HL-60 (cell line): Measurements from ENCODE around the gene SLC26A1.

Source experiments
- DNase-seq, 2 experiments: peaks; one replicate each; pipeline ENCODE4 v3.0.0-alpha.2; 2010 to 2020; ENCODE audit warnings: low read depth in 1 of 2, low spot score in 1 of 2
- H3K27ac ChIP-seq: fragments of 250-450 bp; sonication (Bioruptor Pico); replicated peaks from 2 replicates; pipeline ENCODE4 v1.5.1; 2020; ENCODE audit warnings: mild to moderate bottlenecking, moderate library complexity
- H3K27me3 ChIP-seq: fragments of 250-450 bp; sonication (Bioruptor Pico); 2 replicates; pipeline ENCODE4 v1.5.1; 2021; ENCODE audit warnings: mild to moderate bottlenecking, moderate library complexity; ENCODE audit not compliant: insufficient read depth, poor library complexity, severe bottlenecking
- H3K4me3 ChIP-seq: replicated peaks from 2 replicates; pipeline ENCODE4 v1.5.1; 2011; ENCODE audit warnings: mild to moderate bottlenecking, control low read depth, low read length; ENCODE audit not compliant: insufficient read depth
- GABPA ChIP-seq: IDR thresholded peaks from 2 replicates; pipeline ENCODE4 v1.6.1; 2012; ENCODE audit warnings: low read depth
- POLR2AphosphoS5 ChIP-seq: IDR thresholded peaks from 2 replicates; pipeline ENCODE4 v1.6.1; 2012; ENCODE audit warnings: low read depth
- SPI1 ChIP-seq: IDR thresholded peaks from 2 replicates; pipeline ENCODE4 v1.6.1; 2012; ENCODE audit warnings: low read depth, mild to moderate bottlenecking, borderline replicate concordance
- TF ChIP-seq, protein P1 (sequence below): IDR thresholded peaks from one replicate; pipeline ENCODE4 v1.5.1; 2011; ENCODE audit warnings: low read length, control low read depth, inconsistent platforms; ENCODE audit not compliant: insufficient read depth
- TF ChIP-seq, protein P2 (sequence below): IDR thresholded peaks from 2 replicates; pipeline ENCODE4 v1.6.1; 2012; ENCODE audit warnings: low read depth; ENCODE audit not compliant: insufficient replicate concordance

Gene SLC26A1

DNA sequence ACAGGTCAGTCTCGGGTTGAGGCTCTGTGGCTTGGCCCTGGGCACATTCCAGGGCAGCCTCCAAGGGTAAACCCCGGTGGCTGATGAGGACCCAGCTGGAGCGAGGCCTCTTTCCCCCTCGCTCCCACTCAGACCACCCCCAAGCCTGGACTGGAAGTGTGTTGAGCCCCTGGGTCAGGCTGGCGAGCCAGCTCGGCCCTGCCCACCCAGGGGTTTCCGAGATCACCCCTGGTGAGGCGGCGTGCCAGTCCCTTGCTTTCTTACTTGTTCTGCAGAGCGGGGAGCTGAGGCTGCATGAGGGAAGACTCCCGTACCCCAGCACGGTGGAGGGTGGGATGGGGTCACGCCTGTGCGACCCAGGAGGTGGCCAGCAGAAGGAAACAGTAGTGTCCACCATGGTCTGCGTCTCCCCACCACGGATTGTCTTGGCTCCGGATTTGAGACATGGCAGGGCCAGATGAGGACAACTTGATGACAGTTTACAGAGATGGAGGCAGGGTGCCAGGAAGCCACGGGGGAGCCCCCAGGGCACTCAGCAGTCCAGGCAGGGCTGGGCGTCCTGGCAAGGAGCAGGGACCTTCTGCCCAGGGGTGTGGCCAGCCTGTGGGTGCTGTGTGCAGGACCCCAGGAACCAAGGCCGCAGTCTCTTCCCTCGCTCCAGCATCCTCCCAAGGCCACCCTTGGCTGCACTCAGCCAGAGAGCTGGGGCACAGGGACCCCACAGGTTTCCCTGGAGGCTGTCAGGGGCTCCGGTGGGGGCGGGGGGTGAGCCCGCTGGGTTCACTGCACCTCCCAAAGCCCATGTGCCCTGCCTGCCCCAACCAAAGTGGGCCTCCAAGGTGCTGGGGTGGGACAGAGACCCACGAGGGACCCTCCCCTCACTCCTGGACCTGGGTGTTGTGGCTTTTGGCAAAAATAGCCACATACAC lies 11.6 kb upstream of the SLC26A1 start:
- H3K27me3 ChIP-seq: peaks cover 45% of the 10 kb centered on the region
- H3K27ac ChIP-seq: no peak overlapping the region
- no peak for DNase-seq
- no peak overlapping the region for H3K4me3 ChIP-seq
- TF ChIP-seq, protein P1, sequence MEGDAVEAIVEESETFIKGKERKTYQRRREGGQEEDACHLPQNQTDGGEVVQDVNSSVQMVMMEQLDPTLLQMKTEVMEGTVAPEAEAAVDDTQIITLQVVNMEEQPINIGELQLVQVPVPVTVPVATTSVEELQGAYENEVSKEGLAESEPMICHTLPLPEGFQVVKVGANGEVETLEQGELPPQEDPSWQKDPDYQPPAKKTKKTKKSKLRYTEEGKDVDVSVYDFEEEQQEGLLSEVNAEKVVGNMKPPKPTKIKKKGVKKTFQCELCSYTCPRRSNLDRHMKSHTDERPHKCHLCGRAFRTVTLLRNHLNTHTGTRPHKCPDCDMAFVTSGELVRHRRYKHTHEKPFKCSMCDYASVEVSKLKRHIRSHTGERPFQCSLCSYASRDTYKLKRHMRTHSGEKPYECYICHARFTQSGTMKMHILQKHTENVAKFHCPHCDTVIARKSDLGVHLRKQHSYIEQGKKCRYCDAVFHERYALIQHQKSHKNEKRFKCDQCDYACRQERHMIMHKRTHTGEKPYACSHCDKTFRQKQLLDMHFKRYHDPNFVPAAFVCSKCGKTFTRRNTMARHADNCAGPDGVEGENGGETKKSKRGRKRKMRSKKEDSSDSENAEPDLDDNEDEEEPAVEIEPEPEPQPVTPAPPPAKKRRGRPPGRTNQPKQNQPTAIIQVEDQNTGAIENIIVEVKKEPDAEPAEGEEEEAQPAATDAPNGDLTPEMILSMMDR: no peak
- TF ChIP-seq, protein P2, sequence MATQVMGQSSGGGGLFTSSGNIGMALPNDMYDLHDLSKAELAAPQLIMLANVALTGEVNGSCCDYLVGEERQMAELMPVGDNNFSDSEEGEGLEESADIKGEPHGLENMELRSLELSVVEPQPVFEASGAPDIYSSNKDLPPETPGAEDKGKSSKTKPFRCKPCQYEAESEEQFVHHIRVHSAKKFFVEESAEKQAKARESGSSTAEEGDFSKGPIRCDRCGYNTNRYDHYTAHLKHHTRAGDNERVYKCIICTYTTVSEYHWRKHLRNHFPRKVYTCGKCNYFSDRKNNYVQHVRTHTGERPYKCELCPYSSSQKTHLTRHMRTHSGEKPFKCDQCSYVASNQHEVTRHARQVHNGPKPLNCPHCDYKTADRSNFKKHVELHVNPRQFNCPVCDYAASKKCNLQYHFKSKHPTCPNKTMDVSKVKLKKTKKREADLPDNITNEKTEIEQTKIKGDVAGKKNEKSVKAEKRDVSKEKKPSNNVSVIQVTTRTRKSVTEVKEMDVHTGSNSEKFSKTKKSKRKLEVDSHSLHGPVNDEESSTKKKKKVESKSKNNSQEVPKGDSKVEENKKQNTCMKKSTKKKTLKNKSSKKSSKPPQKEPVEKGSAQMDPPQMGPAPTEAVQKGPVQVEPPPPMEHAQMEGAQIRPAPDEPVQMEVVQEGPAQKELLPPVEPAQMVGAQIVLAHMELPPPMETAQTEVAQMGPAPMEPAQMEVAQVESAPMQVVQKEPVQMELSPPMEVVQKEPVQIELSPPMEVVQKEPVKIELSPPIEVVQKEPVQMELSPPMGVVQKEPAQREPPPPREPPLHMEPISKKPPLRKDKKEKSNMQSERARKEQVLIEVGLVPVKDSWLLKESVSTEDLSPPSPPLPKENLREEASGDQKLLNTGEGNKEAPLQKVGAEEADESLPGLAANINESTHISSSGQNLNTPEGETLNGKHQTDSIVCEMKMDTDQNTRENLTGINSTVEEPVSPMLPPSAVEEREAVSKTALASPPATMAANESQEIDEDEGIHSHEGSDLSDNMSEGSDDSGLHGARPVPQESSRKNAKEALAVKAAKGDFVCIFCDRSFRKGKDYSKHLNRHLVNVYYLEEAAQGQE: no peak
- TF ChIP-seq POLR2AphosphoS5: no peak

DNA sequence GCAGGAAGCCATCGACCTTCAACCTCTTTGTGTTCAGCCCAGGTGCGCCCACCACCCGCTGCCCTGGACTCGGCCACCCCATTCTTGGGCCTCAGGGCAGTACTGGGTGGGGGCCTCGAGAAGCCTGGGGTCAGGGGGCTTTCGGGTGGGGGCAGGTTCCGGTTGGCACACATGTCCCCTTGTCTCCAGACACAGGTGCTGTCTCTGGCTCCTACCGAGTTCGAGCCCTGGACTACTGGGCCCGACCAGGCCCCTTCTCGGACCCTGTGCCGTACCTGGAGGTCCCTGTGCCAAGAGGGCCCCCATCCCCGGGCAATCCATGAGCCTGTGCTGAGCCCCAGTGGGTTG lies 10.8 kb upstream of the SLC26A1 start:
- no peak for DNase-seq
- no peak for TF ChIP-seq GABPA
- TF ChIP-seq, protein P2: no peak
- no peak for TF ChIP-seq SPI1
- TF ChIP-seq, protein P1: no peak
- H3K27me3 ChIP-seq: peaks cover 48% of the 10 kb centered on the region
- H3K27ac ChIP-seq: no peak overlapping the region
- H3K4me3 ChIP-seq: no peak overlapping the region

DNA sequence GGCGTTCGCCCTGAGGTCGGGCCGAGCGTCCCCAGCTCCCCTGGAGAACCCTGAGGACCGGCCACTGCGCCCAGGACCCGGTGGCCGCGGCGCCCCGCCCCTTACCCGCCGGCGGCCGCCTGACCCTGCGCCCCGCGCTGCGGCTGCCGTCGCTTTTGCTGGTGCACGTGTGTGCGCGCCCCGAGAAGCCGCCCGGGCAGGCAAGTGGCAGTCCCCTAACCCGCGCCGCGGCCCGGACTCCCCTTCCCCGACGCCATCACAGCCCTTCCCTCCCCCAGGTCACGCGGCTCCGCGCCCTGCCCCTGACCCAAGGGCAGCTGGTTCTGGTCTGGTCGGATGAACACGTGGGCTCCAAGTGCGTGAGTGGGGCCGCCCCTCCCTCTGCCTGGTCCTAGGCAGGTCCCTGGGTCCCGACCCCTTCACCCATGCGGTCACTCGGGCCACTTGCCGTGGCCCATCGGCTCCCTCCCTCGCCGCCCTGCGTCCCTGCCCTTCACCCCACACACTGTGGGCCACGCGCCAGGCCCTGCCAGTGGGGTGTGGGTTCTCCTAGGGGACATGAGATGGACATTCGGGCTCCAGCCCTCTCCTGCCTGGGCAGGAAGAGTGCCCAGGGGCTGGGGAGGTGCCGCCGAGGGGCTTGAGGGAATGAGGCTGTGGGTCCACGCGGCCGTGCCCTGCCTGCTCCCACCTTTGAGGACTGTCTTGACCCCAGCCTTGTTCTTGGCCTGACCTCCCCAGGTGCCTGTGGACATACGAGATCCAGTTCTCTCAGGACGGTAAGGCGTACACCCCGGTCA lies 10.3 kb upstream of the SLC26A1 start:
- no peak overlapping the region for H3K27ac ChIP-seq
- H3K27me3 ChIP-seq: peaks cover 47% of the 10 kb centered on the region
- TF ChIP-seq SPI1: no peak
- no peak for TF ChIP-seq POLR2AphosphoS5
- TF ChIP-seq, protein P2: no peak
- TF ChIP-seq, protein P1: no peak
- no peak for TF ChIP-seq GABPA
- DNase-seq: no peak
- H3K4me3 ChIP-seq: no peak overlapping the region
